Esophagus (tissue), 2 donors: Measurements from ENCODE around the gene MIA. TPM values are rescaled to one million over a fixed set of nuclear protein-coding genes. Genes with fewer than 3 reads are reported as not detected.

Experiments used
- H3K27ac ChIP-seq, 2 donors: one replicate each; pipeline ENCODE4 v1.5.1; 2013; ENCODE audit warnings: low read depth in 2 of 2, mild to moderate bottlenecking in 2 of 2, inconsistent platforms in 1 of 2, low read length in 1 of 2, moderate library complexity in 1 of 2
- H3K27me3 ChIP-seq, 2 donors: one replicate each; pipeline ENCODE4 v1.6.1; 2013; ENCODE audit warnings: low read length in 2 of 2, control low read depth in 1 of 2, mild to moderate bottlenecking in 1 of 2; ENCODE audit not compliant: insufficient read depth in 2 of 2, control insufficient read depth in 1 of 2
- H3K36me3 ChIP-seq, 2 donors: one replicate each; pipeline ENCODE4 v1.6.1; 2013; ENCODE audit warnings: low read length in 1 of 2; ENCODE audit not compliant: control insufficient read depth in 2 of 2, insufficient read depth in 2 of 2
- H3K4me1 ChIP-seq, 2 donors: one replicate each; pipeline ENCODE4 v1.6.1; 2013; ENCODE audit warnings: low read length in 1 of 2; ENCODE audit not compliant: control insufficient read depth in 2 of 2, insufficient read depth in 2 of 2
- H3K4me3 ChIP-seq, 2 donors: one replicate each; pipeline ENCODE4 v1.5.1; 2013; ENCODE audit warnings: low read length in 2 of 2, mild to moderate bottlenecking in 2 of 2, low read depth in 1 of 2, moderate library complexity in 1 of 2
- H3K9me3 ChIP-seq, 2 donors: one replicate each; pipeline ENCODE4 v1.6.1; 2013; ENCODE audit warnings: mild to moderate bottlenecking in 2 of 2, low read depth in 1 of 2, low read length in 1 of 2, moderate library complexity in 1 of 2; ENCODE audit not compliant: control insufficient read depth in 2 of 2, insufficient read depth in 1 of 2
- WGBS, 2 donors: extraction: QIAGEN DNeasy Blood & Tissue Kit; methylation state at CpG; one replicate each; pipeline ENCODE4 v1.1.7; 2013; 5-methylcytosine and 5-hydroxymethylcytosine counted together
- polyA plus RNA-seq, 2 donors: library from polyadenylated mRNA; stranded (reverse); fragments of 200-250 nt; gene quantifications; one replicate each; pipeline ENCODE4 v1.2.3, GENCODE V29; 2013
- donor health status: healthy with polysubstance abuse.
- donor health status: Bipolar disorder and iron deficiency.

The MIA gene
- polyA plus RNA-seq, 2 donors = 0.47 to 1.8 TPM

DNA sequence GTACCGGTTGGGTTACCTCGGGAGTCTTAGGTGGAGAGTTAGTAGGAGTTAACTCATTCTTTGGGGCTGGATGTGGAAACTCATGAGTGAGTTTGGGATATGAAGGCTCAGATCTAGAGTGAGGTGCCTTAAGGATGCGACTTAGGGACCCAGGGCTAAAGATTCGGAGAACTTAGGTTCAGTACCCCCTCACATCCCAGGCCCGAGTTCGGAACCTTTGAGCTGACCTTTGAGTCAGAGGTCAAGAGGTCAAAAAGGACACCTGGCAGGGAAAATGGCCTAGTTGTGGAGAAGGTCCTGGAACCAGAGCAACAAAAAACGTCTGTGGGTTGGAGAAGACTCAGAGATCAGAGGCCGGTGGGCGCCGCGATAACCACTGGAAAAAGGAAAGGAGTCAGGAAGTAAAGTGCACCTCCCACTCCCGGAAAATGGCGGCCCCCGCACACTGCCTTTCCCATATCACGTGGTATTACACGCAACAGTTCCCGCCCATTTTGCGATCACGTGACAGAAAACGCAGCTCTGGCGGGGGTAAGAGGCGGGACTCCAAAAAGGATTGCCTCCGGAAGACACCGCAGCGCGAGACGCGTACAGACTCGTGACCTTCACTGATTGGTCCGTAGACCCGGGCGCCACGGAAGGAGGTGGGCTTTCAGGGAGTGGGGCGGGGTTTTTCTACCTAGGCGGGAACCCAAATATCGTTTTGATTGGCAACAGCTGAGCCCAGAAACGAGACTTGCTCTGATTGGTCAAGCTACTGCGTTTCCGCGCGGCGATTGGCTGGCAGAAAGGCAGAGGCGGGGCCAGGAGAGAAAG lies 25.1 kb upstream of the MIA start, which contains the start of gene ACTMAP:
ACTMAP (minus strand) TSS at position 420 of the 816 bp plus-strand sequence. CDS start 674 bp downstream, outside the sequence.
- peaks cover 0 to 3% of the 10 kb centered on the region in 2 donors for H3K4me1 ChIP-seq
- 0 to 1% methylated on average over 43 of the region's 43 CpGs for WGBS, 2 donors

DNA sequence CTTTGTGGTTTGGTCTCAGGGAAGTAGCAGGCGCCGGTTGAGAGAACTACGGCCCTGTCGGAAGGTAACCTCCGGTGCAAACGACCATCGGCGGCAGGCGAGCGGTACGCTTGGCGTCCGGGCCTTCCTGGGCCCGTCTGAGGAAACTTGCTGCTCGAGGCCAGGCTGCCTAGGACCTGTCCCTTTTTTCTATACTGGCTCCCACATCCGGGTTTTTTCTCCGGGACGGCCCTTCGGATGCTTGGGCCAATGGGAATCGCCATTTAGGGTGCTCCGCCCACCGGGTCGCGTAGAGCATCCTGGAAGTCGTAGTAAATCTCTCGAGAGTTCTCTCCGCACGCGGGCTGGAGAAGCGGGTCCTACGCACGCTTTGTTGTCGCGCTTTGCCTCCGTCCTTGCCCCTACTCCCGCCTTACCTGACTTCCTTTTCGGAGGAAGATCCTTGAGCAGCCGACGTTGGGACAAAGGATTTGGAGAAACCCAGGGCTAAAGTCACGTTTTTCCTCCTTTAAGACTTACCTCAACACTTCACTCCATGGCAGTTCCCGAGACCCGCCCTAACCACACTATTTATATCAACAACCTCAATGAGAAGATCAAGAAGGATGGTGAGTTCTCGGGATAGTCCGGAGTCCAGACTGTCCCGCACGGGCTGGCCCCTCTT lies 24.3 kb upstream of the MIA start, which contains the start of gene SNRPA:
SNRPA (plus strand) TSS at position 330 of the 664 bp plus-strand sequence; CDS start at position 536, 206 bp downstream.
- Histone ChIP-seq H3K27ac (peak within 1 kb of the TSS; percentile 96 to 100), H3K36me3 (peaks cover 0 to 2% of the 10 kb centered on the region in 2 donors), H3K27me3 (no peaks in the 10 kb centered on the region), H3K4me3 (peak within 1 kb of the TSS; percentile 70 to 83), H3K4me1 (peaks cover 0 to 10% of the 10 kb centered on the region in 2 donors), H3K9me3 (no peaks in the 10 kb centered on the region)
- WGBS, 2 donors = 0% methylated on average over 46 of the region's 46 CpGs

More for the DNA sequence above, 25.1 kb upstream of the MIA start, which contains the start of gene ACTMAP:
- Histone ChIP-seq H3K9me3 (no peaks in the 10 kb centered on the region), H3K27ac (peak within 1 kb of the TSS; percentile 96 to 100), H3K27me3 (no peaks in the 10 kb centered on the region), H3K4me3 (peak within 1 kb of the TSS; percentile 70 to 83), H3K36me3 (no peaks in the 10 kb centered on the region)

DNA sequence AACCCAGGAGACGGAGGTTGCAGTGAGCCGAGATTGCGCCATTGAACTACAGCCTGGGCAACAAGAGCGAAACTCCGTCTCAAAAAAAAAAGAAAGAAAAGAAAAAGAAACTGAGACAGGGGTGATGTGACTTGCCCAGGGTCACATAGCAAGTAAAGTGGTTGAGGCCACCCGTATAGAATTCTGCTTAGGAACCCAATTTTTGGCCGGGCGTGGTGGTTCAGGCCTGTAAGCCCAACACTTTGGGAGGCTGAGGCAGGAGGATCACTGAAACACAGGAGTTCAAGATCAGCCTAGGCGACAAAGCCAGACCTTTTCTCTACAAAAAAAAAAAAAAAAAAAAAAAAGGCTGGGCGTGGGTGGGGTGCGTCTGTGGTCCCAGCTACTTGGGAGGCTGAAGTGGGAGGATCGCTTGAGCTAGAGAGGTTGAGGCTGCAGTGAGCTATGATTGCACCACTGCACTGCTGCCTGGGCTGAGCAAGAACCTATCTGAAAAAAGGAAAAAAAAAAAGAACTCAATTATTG lies 23.0 kb upstream of the MIA start:
- Histone ChIP-seq H3K4me1 (peaks cover under 1 to 16% of the 10 kb centered on the region in 2 donors), H3K4me3 (peak overlapping the region; percentile 70 to 83)
- WGBS, 2 donors = 57 to 70% methylated on average over 12 of the region's 12 CpGs

DNA sequence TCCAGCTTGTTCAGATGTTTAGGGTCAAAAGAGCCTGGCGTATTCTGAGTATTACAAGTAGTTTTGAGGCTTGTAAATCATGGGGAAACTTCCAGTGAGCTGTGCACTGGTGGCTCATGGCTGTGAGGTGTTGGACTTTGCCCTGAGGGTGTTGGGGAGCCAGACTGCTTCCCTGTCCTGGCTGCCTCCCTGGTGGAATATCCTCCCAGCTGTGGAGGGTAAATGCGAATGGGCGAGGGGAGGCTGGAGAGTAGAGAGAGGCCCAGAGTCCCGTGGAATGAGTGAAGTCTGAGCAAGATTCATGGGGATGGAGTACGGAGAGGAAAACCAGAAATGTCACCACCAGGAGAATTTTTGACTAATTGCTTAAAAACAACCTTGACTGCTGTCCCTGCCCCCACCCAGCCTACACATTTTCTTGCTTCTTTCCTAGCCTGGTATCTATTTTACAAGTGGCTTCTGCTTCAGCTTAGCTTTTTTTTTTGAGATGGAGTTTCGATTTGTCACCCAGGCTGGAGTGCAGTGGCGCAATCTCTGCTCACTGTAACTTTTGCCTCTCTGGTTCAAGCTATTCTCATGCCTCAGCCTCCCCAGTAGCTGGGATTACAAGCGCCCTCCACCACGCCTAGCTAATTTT lies 20.6 kb upstream of the MIA start:
- WGBS, 2 donors = 63 to 78% methylated on average over 9 of the region's 9 CpGs
- peaks cover 7 to 24% of the 10 kb centered on the region in 2 donors for H3K36me3 ChIP-seq
- H3K27me3 ChIP-seq = no peaks in the 10 kb centered on the region

More for the DNA sequence above, 23.0 kb upstream of the MIA start:
- Histone ChIP-seq H3K27ac (peak overlapping the region in 1 of 2 donors; percentile 49), H3K36me3 (peaks cover 0 to 10% of the 10 kb centered on the region in 2 donors), H3K27me3 (no peaks in the 10 kb centered on the region), H3K9me3 (no peaks in the 10 kb centered on the region)

DNA sequence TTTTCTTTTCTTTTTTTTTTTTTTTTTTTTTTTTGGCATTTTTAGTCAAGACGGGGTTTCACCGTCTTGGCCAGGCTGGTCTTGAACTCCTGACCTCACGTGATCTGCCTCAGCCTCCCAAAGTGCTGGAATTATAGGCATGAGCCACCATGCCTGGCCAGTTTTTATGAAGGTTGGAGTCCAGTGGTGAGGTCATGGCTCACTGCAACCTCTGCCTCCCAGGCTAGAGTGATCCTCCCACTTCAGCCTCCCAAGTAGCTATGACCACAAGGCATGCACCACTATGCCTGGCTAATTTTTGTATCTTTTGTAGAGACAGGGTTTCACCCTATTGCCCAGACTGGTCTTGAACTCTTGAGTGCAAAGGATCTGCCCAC lies 20.1 kb upstream of the MIA start:
- H3K4me3 ChIP-seq = no peak overlapping the region
- peaks cover 3 to 16% of the 10 kb centered on the region in 2 donors for H3K4me1 ChIP-seq
- H3K9me3 ChIP-seq = no peaks in the 10 kb centered on the region
- H3K27me3 ChIP-seq = no peaks in the 10 kb centered on the region
- peak overlapping the region in 1 of 2 donors; percentile 18 for H3K27ac ChIP-seq
- WGBS, 2 donors = 79 to 90% methylated on average over 3 of the region's 3 CpGs
- peaks cover 7 to 26% of the 10 kb centered on the region in 2 donors for H3K36me3 ChIP-seq

More for the DNA sequence above, 20.6 kb upstream of the MIA start:
- Histone ChIP-seq H3K4me1 (peaks cover 3 to 16% of the 10 kb centered on the region in 2 donors), H3K4me3 (no peak overlapping the region), H3K27ac (peak overlapping the region; percentile 31 to 70), H3K9me3 (no peaks in the 10 kb centered on the region)

- Histone ChIP-seq H3K27me3 (no peaks in the 10 kb centered on the region), H3K4me1 (peaks cover 3 to 16% of the 10 kb centered on the region in 2 donors), H3K9me3 (no peaks in the 10 kb centered on the region), H3K4me3 (no peak overlapping the region), H3K36me3 (peaks cover 7 to 26% of the 10 kb centered on the region in 2 donors), H3K27ac (no peak overlapping the region)
- WGBS, 2 donors = 97 to 98% methylated on average over 8 of the region's 8 CpGs
These were observed 19.5 kb upstream of the MIA start for GRCh38 chr19:40755791-40756190.

GRCh38 chr19:40756502-40757110 lies 18.7 kb upstream of the MIA start:
- Histone ChIP-seq H3K4me3 (no peak overlapping the region), H3K9me3 (no peaks in the 10 kb centered on the region), H3K36me3 (peaks cover 7 to 27% of the 10 kb centered on the region in 2 donors), H3K27ac (no peak overlapping the region), H3K27me3 (no peaks in the 10 kb centered on the region), H3K4me1 (peaks cover 3 to 16% of the 10 kb centered on the region in 2 donors)
- 62 to 68% methylated on average over 11 of the region's 11 CpGs for WGBS, 2 donors

- 95 to 96% methylated on average over 3 of the region's 3 CpGs for WGBS, 2 donors
- Histone ChIP-seq H3K4me1 (peaks cover 3 to 16% of the 10 kb centered on the region in 2 donors), H3K36me3 (peaks cover 18 to 44% of the 10 kb centered on the region in 2 donors), H3K27ac (no peak overlapping the region), H3K27me3 (no peaks in the 10 kb centered on the region), H3K9me3 (no peaks in the 10 kb centered on the region), H3K4me3 (no peak overlapping the region)
These were observed 16.8 kb upstream of the MIA start for GRCh38 chr19:40758491-40758890.
